ENCODE results near the gene JAG1. TPM values are rescaled to one million over a fixed set of nuclear protein-coding genes. Genes with fewer than 3 reads are reported as not detected.

Gene JAG1
- total RNA-seq: under 1 TPM in 1 of 2 experiments, not detected in 1; 0.18 TPM
- polyA plus RNA-seq: under 1 TPM in 2 of 3 donors, not detected in 1; 0.05 to 0.06 TPM
- 0 to 0.26 (median 0.03) reads per million in 6 experiments for total RNA-seq

DNA sequence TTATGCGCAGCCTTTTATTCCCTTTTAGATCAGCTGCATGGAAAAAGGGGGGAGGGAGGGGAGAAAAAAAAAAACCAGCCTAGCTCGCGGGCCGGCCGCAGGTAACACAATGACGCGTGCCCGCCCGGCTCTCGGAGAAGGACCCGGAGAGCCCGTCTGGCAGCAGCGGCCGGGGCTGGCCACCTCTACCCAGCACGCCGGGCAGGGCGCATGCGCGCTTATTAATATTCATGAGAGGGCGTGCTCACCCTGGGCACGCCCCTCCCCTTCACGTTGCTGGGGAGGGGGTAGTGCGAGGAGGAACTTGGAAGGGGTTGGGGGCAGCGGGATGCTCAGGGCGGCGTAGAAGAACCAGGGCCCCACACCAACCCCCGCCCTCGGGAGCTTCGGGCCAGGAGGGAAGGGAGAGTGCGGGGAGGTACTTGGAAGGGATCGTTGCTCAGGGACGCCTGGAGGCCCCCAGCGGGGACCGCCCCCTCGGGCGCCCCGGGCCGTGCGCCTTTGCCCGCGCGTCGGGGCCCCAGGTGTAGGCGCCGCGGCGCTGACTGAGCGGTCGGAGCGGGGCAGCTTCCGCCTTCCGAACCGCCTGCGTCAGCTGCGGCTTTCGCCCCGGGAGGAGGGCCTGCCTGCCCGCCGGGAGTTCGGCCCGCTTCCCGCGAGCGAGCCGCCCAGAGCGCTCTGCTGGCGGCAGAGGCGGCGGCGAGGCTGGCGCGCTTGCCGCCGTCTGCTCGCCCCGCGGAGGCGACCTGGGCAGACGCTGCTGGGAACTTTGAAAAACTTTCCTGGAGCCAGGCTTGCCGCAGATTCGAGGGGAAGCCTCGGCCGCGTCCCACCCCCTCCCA lies at the start of gene JAG1:
Gene JAG1 (minus strand): TSS at position 158 of the 842 bp plus-strand sequence. CDS start 469 bp downstream, outside the sequence.
- Mint-ChIP-seq H3K27ac (no peak within 1 kb of the TSS), H3K36me3 (peaks cover 0 to 3% (median 0%) of the 10 kb centered on the region in 3 donors), H3K4me1 (peaks cover 6 to 30% (median 16%) of the 10 kb centered on the region in 4 donors), H3K4me3 (peak within 1 kb of the TSS; percentile 56 to 88 (median 76)), H3K27me3 (peaks cover 35 to 67% (median 56%) of the 10 kb centered on the region in 5 donors), H3K9me3 (no peaks in the 10 kb centered on the region)
- DNase-seq (peak in 1 of 10 donors; percentile 56), ATAC-seq (peak; percentile 37 to 39)
- POLR2A ChIA-PET: no interaction called here

DNA sequence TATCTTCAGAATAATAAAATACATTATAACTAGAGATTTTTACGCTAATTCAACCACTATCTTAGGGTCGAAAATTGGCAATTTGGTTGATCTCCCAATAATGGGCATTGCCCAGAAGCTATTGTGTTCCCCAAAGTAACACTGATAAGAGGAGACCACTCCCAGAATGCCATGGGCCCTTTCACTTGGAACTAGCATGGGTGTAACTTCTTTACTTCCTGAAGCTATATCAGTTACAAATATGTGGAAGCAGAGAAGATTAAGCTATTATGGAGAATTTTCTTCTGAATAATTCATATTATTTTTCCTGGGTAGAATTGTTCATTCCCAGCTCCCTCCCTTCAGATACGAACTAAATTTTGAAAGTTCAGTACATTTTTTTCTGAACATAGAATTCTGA lies 48.2 kb upstream of the JAG1 start:
- Mint-ChIP-seq H3K9me3 (peaks cover 0 to 15% (median 0%) of the 10 kb centered on the region in 9 donors), H3K27ac (no peak overlapping the region), H3K36me3 (no peaks in the 10 kb centered on the region), H3K27me3 (peaks cover 5 to 72% (median 24%) of the 10 kb centered on the region in 5 donors), H3K4me3 (no peak overlapping the region), H3K4me1 (no peaks in the 10 kb centered on the region)
- POLR2A ChIA-PET: no interaction called here
- DNase-seq (no peak), ATAC-seq (no peak)

DNA sequence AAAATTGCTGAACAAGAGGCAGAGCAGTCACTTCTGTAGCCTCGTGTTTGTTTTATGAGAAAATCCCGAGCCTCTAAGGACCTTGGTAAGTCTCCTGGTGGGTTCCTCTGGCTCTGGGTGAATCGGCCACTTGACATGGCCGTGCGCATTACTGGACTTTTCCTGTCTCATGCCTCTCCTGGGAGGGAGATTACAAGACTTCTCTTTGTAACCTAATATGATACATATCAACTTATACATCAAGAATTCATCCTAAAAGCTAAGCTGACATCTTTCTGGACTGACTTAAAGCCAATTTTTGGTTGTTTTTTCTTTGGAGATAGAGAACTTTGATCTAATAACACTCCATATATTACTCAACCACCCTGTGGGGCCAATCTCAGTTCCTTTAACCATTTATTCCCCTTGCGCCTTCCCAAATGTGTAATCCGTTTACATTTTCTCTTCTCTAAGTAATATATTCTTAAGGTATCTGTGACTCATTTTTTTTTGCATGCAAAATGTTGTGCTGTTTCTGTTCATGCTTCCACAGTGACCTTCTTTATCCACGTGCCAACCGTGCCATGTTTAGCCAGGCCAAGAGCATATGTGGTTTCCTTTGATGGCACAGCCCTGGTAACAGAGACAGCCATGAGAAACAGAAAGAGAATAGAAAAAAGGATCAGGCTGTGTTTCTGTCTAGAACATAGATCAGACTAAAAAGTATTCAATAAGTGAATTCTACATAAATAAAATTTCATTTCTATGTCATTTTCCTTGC lies 47.5 kb upstream of the JAG1 start:
- POLR2A ChIA-PET: no interaction called here
- no peak overlapping the region for H3K4me3 Mint-ChIP-seq
- H3K27ac Mint-ChIP-seq: no peak overlapping the region
- ATAC-seq (no peak), DNase-seq (no peak)
- H3K27me3 Mint-ChIP-seq: peaks cover 5 to 72% (median 23%) of the 10 kb centered on the region in 5 donors
- no peaks in the 10 kb centered on the region for H3K36me3 Mint-ChIP-seq
- H3K4me1 Mint-ChIP-seq: no peaks in the 10 kb centered on the region
- H3K9me3 Mint-ChIP-seq: peaks cover 0 to 9% (median 0%) of the 10 kb centered on the region in 9 donors

DNA sequence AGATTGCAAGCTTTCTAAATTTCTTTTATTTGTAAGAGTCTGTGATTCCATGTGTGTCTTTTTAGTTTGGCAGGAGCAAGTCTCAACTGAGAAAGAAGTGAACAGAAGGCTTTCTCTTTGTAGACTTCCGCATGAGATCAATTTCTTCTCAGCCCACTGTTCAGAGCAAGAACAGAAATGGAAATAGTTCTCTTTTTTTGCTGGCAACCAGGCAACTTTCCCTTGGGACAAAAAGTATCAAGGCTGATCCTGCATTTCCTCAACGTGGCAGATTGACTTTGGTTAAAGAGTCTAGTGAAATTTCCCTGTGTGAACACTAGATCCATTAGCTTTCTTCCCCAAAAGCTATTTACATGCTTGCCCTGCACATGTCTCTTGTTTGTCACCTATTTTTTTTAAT lies 46.8 kb upstream of the JAG1 start:
- no peaks in the 10 kb centered on the region for H3K36me3 Mint-ChIP-seq
- no peak overlapping the region for H3K4me3 Mint-ChIP-seq
- peaks cover 5 to 64% (median 19%) of the 10 kb centered on the region in 5 donors for H3K27me3 Mint-ChIP-seq
- DNase-seq: no peak
- ATAC-seq: no peak
- peaks cover 0 to 1% (median 0%) of the 10 kb centered on the region in 9 donors for H3K9me3 Mint-ChIP-seq
- H3K27ac Mint-ChIP-seq: no peak overlapping the region
- POLR2A ChIA-PET: no interaction called here
- H3K4me1 Mint-ChIP-seq: no peaks in the 10 kb centered on the region

DNA sequence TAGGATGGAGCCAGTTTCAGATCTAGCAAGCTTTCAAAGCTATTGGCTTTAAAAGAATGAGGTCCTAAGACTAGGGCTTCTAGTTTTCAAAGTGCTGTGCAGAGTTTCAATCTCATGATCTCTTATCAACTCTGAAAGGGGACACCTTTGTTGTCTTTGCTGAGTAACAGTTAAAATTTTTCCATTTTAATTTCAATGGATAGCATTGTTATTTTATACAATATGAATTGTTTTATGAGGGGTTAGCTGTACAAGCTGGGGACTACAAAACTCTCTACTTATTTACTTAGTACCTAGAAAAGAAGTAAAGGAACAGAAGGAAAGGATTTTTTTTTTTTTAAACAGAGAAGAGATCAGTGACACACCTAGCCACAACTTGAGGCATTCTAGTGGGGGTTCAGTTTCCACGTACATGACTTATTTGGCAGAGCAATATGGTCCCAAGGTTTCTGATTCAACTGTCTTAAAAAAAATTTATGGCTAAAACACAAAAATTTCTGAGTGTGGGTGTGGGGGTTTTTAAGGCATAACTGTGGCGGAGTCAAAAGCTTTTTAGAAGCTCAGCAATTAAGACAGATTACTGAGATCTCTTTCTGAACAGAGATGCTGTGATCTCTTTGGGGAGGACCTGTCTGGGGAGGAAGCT lies 46.1 kb upstream of the JAG1 start:
- Mint-ChIP-seq H3K4me3 (no peak overlapping the region), H3K9me3 (no peaks in the 10 kb centered on the region), H3K36me3 (no peaks in the 10 kb centered on the region), H3K27ac (no peak overlapping the region), H3K27me3 (peaks cover 1 to 57% (median 16%) of the 10 kb centered on the region in 5 donors), H3K4me1 (no peaks in the 10 kb centered on the region)
- POLR2A ChIA-PET: no interaction called here
- ATAC-seq (no peak), DNase-seq (no peak)

DNA sequence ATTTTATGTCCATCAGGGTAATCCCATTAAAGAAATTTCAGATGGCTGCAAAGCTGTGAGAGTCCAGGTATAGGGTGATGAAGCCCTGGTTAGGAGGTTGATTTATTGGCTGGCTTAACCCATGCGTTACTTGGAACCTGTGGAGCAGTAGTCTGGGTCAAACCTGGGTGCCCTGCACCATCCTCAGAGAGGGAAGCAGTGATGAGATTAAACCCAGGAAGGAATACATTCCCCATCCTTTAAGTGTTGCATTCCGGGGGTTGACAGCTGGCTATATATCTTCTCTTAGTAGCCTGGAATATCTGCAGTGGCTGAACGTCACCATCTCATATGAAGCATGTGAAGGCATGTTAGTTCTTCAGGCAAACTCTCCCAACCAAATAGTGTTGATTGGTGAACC lies 44.9 kb upstream of the JAG1 start:
- POLR2A ChIA-PET: no interaction called here
- Mint-ChIP-seq H3K9me3 (no peaks in the 10 kb centered on the region), H3K4me1 (no peaks in the 10 kb centered on the region), H3K27me3 (peaks cover 1 to 49% (median 14%) of the 10 kb centered on the region in 5 donors), H3K36me3 (no peaks in the 10 kb centered on the region), H3K27ac (no peak overlapping the region), H3K4me3 (no peak overlapping the region)
- ATAC-seq (no peak), DNase-seq (no peak)

DNA sequence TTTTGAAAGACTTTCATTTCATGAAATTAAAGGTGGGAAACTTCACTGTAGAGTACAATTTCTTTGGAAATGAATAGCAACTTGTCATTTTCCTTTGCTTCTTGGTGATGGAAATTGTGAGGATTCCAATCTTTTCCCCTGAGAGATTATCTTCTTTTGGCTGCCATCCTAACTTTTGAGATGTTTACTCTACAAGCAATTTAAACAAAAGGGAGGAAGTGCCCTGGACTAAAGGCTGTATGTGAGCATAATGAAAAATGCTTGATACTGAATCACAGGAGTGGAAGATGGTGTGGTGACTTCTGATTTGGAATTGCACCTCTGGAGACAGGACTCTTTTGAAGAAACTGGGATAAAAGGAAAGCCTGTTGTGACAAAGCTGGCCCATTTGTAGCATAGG lies 43.1 kb upstream of the JAG1 start:
- Mint-ChIP-seq H3K27me3 (peaks cover 2 to 35% (median 9%) of the 10 kb centered on the region in 5 donors), H3K9me3 (no peaks in the 10 kb centered on the region), H3K4me1 (no peaks in the 10 kb centered on the region), H3K36me3 (no peaks in the 10 kb centered on the region), H3K4me3 (no peak overlapping the region), H3K27ac (no peak overlapping the region)
- POLR2A ChIA-PET: no interaction called here
- no peak for ATAC-seq
- no peak for DNase-seq

DNA sequence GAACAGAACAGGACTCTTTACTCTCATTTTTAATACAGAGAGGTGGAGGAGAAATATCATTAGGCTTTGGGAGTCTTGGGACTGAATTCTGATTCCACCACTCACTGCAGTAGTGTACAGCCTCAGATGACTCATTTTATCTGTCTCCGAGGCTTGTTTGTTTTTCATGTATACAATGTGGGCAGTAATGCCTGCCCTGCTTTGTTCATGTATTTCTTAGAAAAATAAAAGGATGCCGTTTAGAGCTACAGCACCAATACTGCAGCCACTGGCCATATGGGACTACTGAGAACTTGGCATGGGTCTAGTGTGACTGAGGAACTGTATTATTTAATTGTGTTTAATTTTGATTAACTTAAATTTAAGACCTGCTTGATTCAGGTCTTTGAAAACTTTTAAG lies 41.2 kb upstream of the JAG1 start:
- H3K4me1 Mint-ChIP-seq: no peaks in the 10 kb centered on the region
- no peak overlapping the region for H3K4me3 Mint-ChIP-seq
- no peaks in the 10 kb centered on the region for H3K36me3 Mint-ChIP-seq
- H3K27me3 Mint-ChIP-seq: peaks cover 2 to 19% (median 9%) of the 10 kb centered on the region in 5 donors
- ATAC-seq (no peak), DNase-seq (no peak)
- POLR2A ChIA-PET: no interaction called here
- H3K27ac Mint-ChIP-seq: no peak overlapping the region
- no peaks in the 10 kb centered on the region for H3K9me3 Mint-ChIP-seq

DNA sequence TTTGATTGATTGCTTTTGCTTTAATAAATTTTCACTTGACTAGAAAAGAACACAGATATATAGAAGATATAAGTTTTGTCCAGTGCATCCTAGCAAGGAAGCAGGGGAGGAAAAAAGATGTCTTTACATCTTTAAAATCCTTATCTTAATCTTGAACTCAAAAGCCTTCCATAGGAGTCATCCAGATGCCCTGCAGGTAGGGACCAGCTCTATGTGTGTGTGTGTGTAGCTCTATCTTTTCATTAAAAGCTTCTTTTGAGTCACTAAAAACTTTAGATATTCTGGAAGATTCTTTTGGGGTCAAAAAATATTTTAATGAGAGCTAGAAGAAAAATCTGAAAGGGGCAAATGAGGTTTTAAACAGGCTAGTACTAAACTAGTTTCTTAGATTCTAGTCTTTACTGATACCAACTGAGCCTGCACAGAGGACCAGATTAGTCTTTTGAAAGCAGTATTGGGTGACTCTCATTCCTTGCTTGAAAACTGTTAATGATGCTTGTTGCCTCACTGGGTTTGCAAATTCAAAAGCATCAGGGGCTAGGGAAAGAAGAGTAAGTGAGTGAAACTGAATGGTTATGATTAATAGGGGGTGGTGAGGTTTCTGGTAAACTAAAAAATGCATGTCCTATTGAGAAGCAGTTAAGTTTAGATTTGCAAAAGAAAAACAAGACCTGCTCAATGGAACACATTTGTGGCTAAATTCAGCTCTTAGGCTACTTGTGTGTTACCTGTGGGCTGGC lies 40.6 kb upstream of the JAG1 start:
- no peaks in the 10 kb centered on the region for H3K9me3 Mint-ChIP-seq
- H3K27ac Mint-ChIP-seq: no peak overlapping the region
- POLR2A ChIA-PET: no interaction called here
- no peak overlapping the region for H3K4me3 Mint-ChIP-seq
- DNase-seq (no peak), ATAC-seq (no peak)
- no peaks in the 10 kb centered on the region for H3K4me1 Mint-ChIP-seq
- peaks cover 2 to 17% (median 9%) of the 10 kb centered on the region in 5 donors for H3K27me3 Mint-ChIP-seq
- H3K36me3 Mint-ChIP-seq: no peaks in the 10 kb centered on the region

DNA sequence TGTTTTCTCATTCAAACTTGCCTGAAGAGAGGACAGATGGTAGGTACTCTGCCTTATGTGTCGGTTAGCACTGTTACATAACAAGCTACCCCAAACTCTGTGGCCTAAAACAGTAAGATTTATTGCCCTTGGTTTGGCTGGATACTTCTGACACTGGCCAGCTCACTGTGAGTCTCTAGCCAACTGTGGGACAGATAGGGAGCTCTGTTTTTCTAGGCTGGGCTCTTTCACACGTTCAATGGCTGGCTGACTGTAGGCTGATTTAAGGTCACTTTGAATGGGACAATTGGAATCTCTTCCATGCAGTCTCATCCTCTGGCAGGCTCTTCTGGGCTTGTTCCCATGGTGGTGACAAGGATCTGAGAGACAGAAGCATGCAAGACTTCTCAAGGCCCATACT lies 39.4 kb upstream of the JAG1 start:
- Mint-ChIP-seq H3K36me3 (no peaks in the 10 kb centered on the region), H3K27me3 (peaks cover 4 to 27% (median 8%) of the 10 kb centered on the region in 5 donors), H3K4me1 (no peaks in the 10 kb centered on the region), H3K4me3 (no peak overlapping the region), H3K9me3 (no peaks in the 10 kb centered on the region), H3K27ac (peak overlapping the region in 1 of 10 donors; percentile 67)
- DNase-seq (no peak), ATAC-seq (no peak)
- POLR2A ChIA-PET: no interaction called here

DNA sequence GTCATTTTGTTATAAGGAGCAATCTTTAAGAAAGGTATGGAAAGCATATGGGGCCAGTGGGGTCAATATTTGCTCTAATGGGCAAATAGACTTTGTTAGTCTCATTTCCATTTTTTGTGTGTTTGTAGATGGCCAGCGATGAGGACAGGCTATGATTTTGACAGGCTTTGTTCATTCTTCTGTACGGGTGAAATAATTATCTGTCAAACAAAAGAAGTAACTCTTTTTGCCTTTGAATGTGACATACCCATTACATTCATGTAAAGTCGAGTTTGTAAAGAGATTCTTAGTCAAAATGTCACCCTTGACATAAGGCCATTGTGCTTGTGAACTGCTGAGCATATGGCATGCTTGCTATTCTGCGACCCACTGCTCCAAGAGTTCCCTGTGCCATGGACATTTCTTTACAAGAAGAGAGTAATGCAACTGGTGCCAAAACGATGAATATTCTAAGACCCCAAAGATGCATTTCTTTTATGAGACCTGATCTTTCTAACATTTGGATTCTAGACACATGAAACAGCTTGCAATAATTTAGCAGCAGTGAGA lies 38.2 kb upstream of the JAG1 start:
- DNase-seq (no peak), ATAC-seq (no peak)
- no peak overlapping the region for H3K27ac Mint-ChIP-seq
- no peaks in the 10 kb centered on the region for H3K36me3 Mint-ChIP-seq
- POLR2A ChIA-PET: no interaction called here
- H3K27me3 Mint-ChIP-seq: peaks cover 2 to 16% (median 7%) of the 10 kb centered on the region in 5 donors
- H3K4me3 Mint-ChIP-seq: no peak overlapping the region
- H3K4me1 Mint-ChIP-seq: no peaks in the 10 kb centered on the region
- no peaks in the 10 kb centered on the region for H3K9me3 Mint-ChIP-seq
